SU-DHL-6 (cell line): ENCODE results near the gene FAM171A2.
A peak's percentile ranks its signal among the peaks of the same experiment; 100 is the strongest.

Experiments
- H2AFZ ChIP-seq: fragments of 200-600 bp; sonication (generic); 2 replicates; pipeline ENCODE4 v1.6.1; 2014; ENCODE audit warnings: low read depth, mild to moderate bottlenecking, moderate library complexity, mixed read lengths, antibody characterized with exemption, low read length; ENCODE audit not compliant: severe bottlenecking
- H3F3A ChIP-seq: fragments of 200-600 bp; shearing (Covaris generic); 2 replicates; pipeline ENCODE4 v1.6.0; 2016; ENCODE audit warnings: antibody characterized with exemption, mild to moderate bottlenecking; ENCODE audit not compliant: insufficient read depth
- H3K27ac ChIP-seq: fragments of 200-600 bp; sonication (generic); 2 replicates; pipeline ENCODE4 v1.5.1; 2016; ENCODE audit warnings: low read depth, mild to moderate bottlenecking, low read length, moderate library complexity, mixed read lengths
- H3K27me3 ChIP-seq: fragments of 200-600 bp; sonication (generic), shearing (Covaris generic); 2 replicates; pipeline ENCODE4 v1.6.0; 2014; ENCODE audit warnings: mild to moderate bottlenecking, low read length
- H3K36me3 ChIP-seq: fragments of 200-600 bp; sonication (generic); 2 replicates; pipeline ENCODE4 v1.6.1; 2014; ENCODE audit warnings: mild to moderate bottlenecking, low read length, mixed read lengths
- H3K4me2 ChIP-seq: fragments of 300-600, 200-600 bp; shearing (Covaris generic), sonication (generic); 2 replicates; pipeline ENCODE4 v1.6.0; 2014; ENCODE audit warnings: low read length, low read depth, mild to moderate bottlenecking; ENCODE audit not compliant: poor library complexity, severe bottlenecking
- H3K4me3 ChIP-seq: fragments of 200-600 bp; sonication (generic); 2 replicates; pipeline ENCODE4 v1.5.1; 2014; ENCODE audit warnings: antibody characterized with exemption, low read length, mild to moderate bottlenecking, mixed read lengths; ENCODE audit not compliant: insufficient read depth, poor library complexity, severe bottlenecking
- H3K79me2 ChIP-seq: fragments of 200-600 bp; sonication (generic); 2 replicates; pipeline ENCODE4 v1.6.1; 2014; ENCODE audit warnings: mild to moderate bottlenecking, low read length, moderate library complexity; ENCODE audit not compliant: insufficient read depth
- H3K9ac ChIP-seq: fragments of 200-600 bp; sonication (generic); 2 replicates; pipeline ENCODE4 v1.7.0; 2014; ENCODE audit warnings: mild to moderate bottlenecking, low read length
- H3K9me2 ChIP-seq: fragments of 200-600 bp; sonication (generic); replicated peaks from 2 replicates; pipeline ENCODE4 v1.6.1; 2014; ENCODE audit warnings: low read length; ENCODE audit not compliant: insufficient read depth
- H3K9me3 ChIP-seq: fragments of 200-600 bp; sonication (generic); 2 replicates; pipeline ENCODE4 v1.6.1; 2014; ENCODE audit warnings: low read length, mixed read lengths; ENCODE audit not compliant: insufficient read depth
- H4K20me1 ChIP-seq: fragments of 200-600 bp; sonication (generic); 2 replicates; pipeline ENCODE4 v1.6.1; 2014; ENCODE audit warnings: low read depth, mild to moderate bottlenecking, antibody characterized with exemption, low read length, moderate library complexity, mixed read lengths
- EZH2phosphoT487 ChIP-seq: fragments of 200-600 bp; sonication (generic), shearing (Covaris generic); conservative IDR thresholded peaks from 2 replicates; pipeline ENCODE4 v1.6.1; 2018; ENCODE audit warnings: mild to moderate bottlenecking, antibody characterized with exemption, low read length, moderate library complexity, mixed read lengths
- TF ChIP-seq, protein P1 (sequence below): fragments of 200-600 bp; sonication (generic); IDR thresholded peaks from one replicate; pipeline ENCODE4 v1.5.1; 2017; ENCODE audit warnings: antibody characterized with exemption, mild to moderate bottlenecking, low read length, moderate library complexity; ENCODE audit not compliant: insufficient read depth, poor library complexity, severe bottlenecking

Gene FAM171A2

DNA sequence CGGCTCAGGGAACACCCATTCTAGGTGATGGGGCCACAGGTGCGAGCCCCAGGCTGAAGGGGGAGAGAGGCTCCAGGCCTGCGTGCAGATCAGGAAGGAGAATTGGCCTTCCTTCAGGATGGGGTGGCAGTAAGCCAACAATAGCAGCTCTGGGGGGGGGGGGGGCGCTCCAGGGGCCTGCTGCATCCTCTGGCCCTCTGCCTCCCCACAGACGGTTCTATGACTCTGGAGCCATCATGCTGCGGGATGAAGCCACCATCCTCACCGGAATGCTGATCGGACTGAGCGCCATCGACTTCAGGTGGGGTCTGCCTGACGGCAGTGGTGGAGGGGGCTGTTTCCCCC lies 49.2 kb downstream of the FAM171A2 start:
- H3K27ac ChIP-seq, result no peak overlapping the region
- no peaks in the 10 kb centered on the region for H3K27me3 ChIP-seq
- H3K79me2 ChIP-seq, result no peaks in the 10 kb centered on the region
- no peak overlapping the region for H2AFZ ChIP-seq
- no peaks in the 10 kb centered on the region for H3K9me2 ChIP-seq
- TF ChIP-seq, protein P1, sequence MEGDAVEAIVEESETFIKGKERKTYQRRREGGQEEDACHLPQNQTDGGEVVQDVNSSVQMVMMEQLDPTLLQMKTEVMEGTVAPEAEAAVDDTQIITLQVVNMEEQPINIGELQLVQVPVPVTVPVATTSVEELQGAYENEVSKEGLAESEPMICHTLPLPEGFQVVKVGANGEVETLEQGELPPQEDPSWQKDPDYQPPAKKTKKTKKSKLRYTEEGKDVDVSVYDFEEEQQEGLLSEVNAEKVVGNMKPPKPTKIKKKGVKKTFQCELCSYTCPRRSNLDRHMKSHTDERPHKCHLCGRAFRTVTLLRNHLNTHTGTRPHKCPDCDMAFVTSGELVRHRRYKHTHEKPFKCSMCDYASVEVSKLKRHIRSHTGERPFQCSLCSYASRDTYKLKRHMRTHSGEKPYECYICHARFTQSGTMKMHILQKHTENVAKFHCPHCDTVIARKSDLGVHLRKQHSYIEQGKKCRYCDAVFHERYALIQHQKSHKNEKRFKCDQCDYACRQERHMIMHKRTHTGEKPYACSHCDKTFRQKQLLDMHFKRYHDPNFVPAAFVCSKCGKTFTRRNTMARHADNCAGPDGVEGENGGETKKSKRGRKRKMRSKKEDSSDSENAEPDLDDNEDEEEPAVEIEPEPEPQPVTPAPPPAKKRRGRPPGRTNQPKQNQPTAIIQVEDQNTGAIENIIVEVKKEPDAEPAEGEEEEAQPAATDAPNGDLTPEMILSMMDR, result no peak
- no peak for TF ChIP-seq EZH2phosphoT487
- H3K4me3 ChIP-seq, result peak overlapping the region; percentile 48
- no peaks in the 10 kb centered on the region for H3K36me3 ChIP-seq
- H3K9me3 ChIP-seq, result no peaks in the 10 kb centered on the region
- H4K20me1 ChIP-seq, result no peaks in the 10 kb centered on the region
- peak overlapping the region; percentile 26; the same call in 1 of the 2 replicates for H3K9ac ChIP-seq
- H3F3A ChIP-seq, result no peaks in the 10 kb centered on the region
- peak overlapping the region; percentile 52 for H3K4me2 ChIP-seq

DNA sequence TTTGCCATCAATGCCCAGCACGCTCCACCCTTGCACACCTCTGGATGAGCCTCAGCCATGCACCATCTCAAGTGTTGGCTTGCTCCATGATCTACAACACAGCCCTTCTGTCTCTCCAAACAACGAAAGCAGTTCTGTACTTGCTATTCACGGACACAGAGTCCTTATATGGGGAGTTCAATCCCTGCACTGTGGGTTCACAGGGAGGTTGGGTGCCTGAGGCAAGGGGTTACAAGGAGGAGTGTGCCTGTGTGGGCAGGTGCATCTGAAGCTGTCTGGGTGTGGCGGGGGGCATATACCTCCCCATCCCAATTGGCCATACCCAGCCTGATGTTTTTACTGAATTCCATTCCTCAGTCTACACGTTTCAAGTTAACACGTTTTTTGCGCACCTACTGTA lies 49.6 kb downstream of the FAM171A2 start:
- H3K4me3 ChIP-seq, result no peak overlapping the region
- no peak overlapping the region for H3K9ac ChIP-seq
- H3K27me3 ChIP-seq, result no peaks in the 10 kb centered on the region
- TF ChIP-seq EZH2phosphoT487, result no peak
- TF ChIP-seq, protein P1, result no peak
- no peaks in the 10 kb centered on the region for H3K79me2 ChIP-seq
- H3K27ac ChIP-seq, result no peak overlapping the region
- H3F3A ChIP-seq, result no peaks in the 10 kb centered on the region
- no peaks in the 10 kb centered on the region for H4K20me1 ChIP-seq
- no peaks in the 10 kb centered on the region for H3K36me3 ChIP-seq
- H3K9me2 ChIP-seq, result no peaks in the 10 kb centered on the region
- H2AFZ ChIP-seq, result no peak overlapping the region
- H3K4me2 ChIP-seq, result no peak overlapping the region
- no peaks in the 10 kb centered on the region for H3K9me3 ChIP-seq

DNA sequence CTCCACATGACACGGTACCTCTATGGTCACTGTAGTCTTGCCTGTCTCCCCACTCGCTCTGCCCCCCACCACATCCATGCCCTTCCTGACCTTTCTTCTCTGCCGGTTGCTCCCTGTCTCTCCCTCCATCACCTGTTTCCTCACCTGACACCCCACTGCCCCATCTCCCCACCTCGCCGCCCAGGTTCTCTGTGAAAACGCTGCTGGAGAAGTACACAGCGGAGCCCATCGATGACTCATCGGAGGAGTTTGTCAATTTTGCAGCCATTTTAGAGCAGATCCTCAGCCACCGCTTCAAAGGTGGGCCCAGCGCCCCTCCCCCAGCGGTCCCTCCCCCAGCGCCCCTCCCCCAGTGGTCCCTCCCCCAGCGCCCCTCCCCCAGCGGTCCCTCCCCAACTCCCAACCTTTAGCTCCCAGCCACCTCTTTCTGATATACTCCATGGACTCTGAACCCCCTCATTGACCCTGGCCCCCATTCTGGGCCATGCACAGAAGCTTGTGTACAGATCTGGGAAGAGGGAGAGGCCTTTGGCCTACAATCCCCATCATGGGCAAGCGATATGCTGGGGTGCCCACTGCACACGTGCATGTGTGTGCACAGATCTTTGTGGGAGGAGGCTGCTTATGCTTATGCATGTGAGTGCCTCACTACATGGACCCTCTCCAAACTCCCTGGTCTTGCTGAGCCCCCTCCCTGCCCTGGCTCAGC lies 51.1 kb downstream of the FAM171A2 start:
- Histone ChIP-seq H3K9me2 (no peaks in the 10 kb centered on the region), H3K36me3 (no peaks in the 10 kb centered on the region), H3K79me2 (no peaks in the 10 kb centered on the region), H3K4me3 (no peak overlapping the region), H3K27ac (no peak overlapping the region), H3K9ac (no peak overlapping the region), H3K9me3 (no peaks in the 10 kb centered on the region), H3K4me2 (no peak overlapping the region), H3F3A (no peaks in the 10 kb centered on the region), H2AFZ (no peak overlapping the region), H3K27me3 (no peaks in the 10 kb centered on the region), H4K20me1 (no peaks in the 10 kb centered on the region)
- no peak for TF ChIP-seq EZH2phosphoT487
- TF ChIP-seq, protein P1, result no peak
